ENCODE data around the gene GLRX5. TPM values are rescaled to one million over a fixed set of nuclear protein-coding genes. Genes with fewer than 3 reads are reported as not detected.

The GLRX5 gene
- total RNA-seq, 1 donor from 2014 or later, result 24.6 TPM

GRCh38 chr14:95524706-95525512, 9.9 kb upstream of the GLRX5 start:
- no peak for TF ChIP-seq CTCF (IDR thresholded peaks at IDR 0.05)
- Histone ChIP-seq H3K4me3 (no peak overlapping the region), H3K4me1 (peaks cover 13 to 48% of the 10 kb centered on the region in 2 donors), H3K27me3 (no peaks in the 10 kb centered on the region), H3K36me3 (no peaks in the 10 kb centered on the region), H3K27ac (peak overlapping the region; percentile 2 to 83), H3K9me3 (no peaks in the 10 kb centered on the region)
- DNase-seq (ENCODE audit: low spot score in 2 of 2), result no peak
- intact Hi-C loops (cut with DNase I), result no loop called here

- no peak for DNase-seq (ENCODE audit: low spot score in 2 of 2)
- intact Hi-C loops (cut with DNase I), result loop anchor here (2.0 kb wide), 2 partner anchors 19 to 43 kb away; no protein-coding TSS in a partner anchor
- H3K36me3 ChIP-seq, result no peaks in the 10 kb centered on the region
- no peak for TF ChIP-seq CTCF (IDR thresholded peaks at IDR 0.05)
- no peak overlapping the region for H3K4me3 ChIP-seq
- no peaks in the 10 kb centered on the region for H3K27me3 ChIP-seq
- H3K9me3 ChIP-seq, result no peaks in the 10 kb centered on the region
- peaks cover 7 to 47% of the 10 kb centered on the region in 2 donors for H3K4me1 ChIP-seq
- peak overlapping the region; percentile 81 to 83 for H3K27ac ChIP-seq
Observed at GRCh38 chr14:95525999-95526398, 8.9 kb upstream of the GLRX5 start.

- Histone ChIP-seq H3K4me1 (peaks cover 7 to 53% of the 10 kb centered on the region in 2 donors), H3K4me3 (peak overlapping the region in 1 of 2 donors; percentile 36), H3K9me3 (no peaks in the 10 kb centered on the region), H3K27me3 (no peaks in the 10 kb centered on the region), H3K36me3 (no peaks in the 10 kb centered on the region), H3K27ac (peak overlapping the region; percentile 81 to 83)
- no peak for DNase-seq (ENCODE audit: low spot score in 2 of 2)
- intact Hi-C loops (cut with DNase I), result loop anchor here (1.0 to 2.0 kb wide), 4 partner anchors 7 to 84 kb away; no protein-coding TSS in a partner anchor
- TF ChIP-seq CTCF (IDR thresholded peaks at IDR 0.05), result no peak
Observed at GRCh38 chr14:95526483-95527386, 8.1 kb upstream of the GLRX5 start.

- TF ChIP-seq CTCF (IDR thresholded peaks at IDR 0.05), result peak; percentile 76 to 87 (median 84)
- H3K27me3 ChIP-seq, result no peaks in the 10 kb centered on the region
- H3K27ac ChIP-seq, result peak overlapping the region; percentile 81 to 83
- peak overlapping the region in 1 of 2 donors; percentile 36 for H3K4me3 ChIP-seq
- intact Hi-C loops (cut with DNase I), result loop anchor here (1.0 to 2.0 kb wide), 4 partner anchors 8 to 85 kb away; no protein-coding TSS in a partner anchor
- DNase-seq (ENCODE audit: low spot score in 2 of 2), result peak in 1 of 2 donors; percentile 89
- H3K9me3 ChIP-seq, result no peaks in the 10 kb centered on the region
- H3K4me1 ChIP-seq, result peaks cover 11 to 60% of the 10 kb centered on the region in 2 donors
- H3K36me3 ChIP-seq, result no peaks in the 10 kb centered on the region
Observed at GRCh38 chr14:95527387-95528002, 7.4 kb upstream of the GLRX5 start.

GRCh38 chr14:95529216-95529615, 5.6 kb upstream of the GLRX5 start:
- DNase-seq (ENCODE audit: low spot score in 2 of 2), result no peak
- TF ChIP-seq CTCF (IDR thresholded peaks at IDR 0.05), result no peak
- intact Hi-C loops (cut with DNase I), result no loop called here
- H3K36me3 ChIP-seq, result no peaks in the 10 kb centered on the region
- peaks cover 20 to 63% of the 10 kb centered on the region in 2 donors for H3K4me1 ChIP-seq
- H3K27me3 ChIP-seq, result no peaks in the 10 kb centered on the region
- no peaks in the 10 kb centered on the region for H3K9me3 ChIP-seq
- H3K27ac ChIP-seq, result no peak overlapping the region
- H3K4me3 ChIP-seq, result no peak overlapping the region
